Right lobe of liver (tissue), 4 donors: ENCODE results near the gene PLIN5.

ENCODE experiments used
- POLR2A ChIP-seq: fragments of 450-650 bp; IDR thresholded peaks from one replicate; pipeline ENCODE4 v1.6.1; 2017; ENCODE audit warnings: antibody characterized with exemption, mild to moderate bottlenecking
- TF ChIP-seq, protein P1 (sequence below), 4 donors: fragments of 200-600 bp in 3 of 4; fragments of 450-650 bp in 1 of 4; IDR thresholded peaks; one replicate each; pipeline versions ENCODE4 v1.5.1 to v1.8.0; 2016 to 2022; ENCODE audit warnings: antibody characterized with exemption in 4 of 4, mild to moderate bottlenecking in 2 of 4
- donor health status: DM: no; HTN: no; CAD: no.
- donor health status: DM: no; HTN: no; CAD: no.
- donor health status: DM: no; HTN: yes; CAD: no.

DNA sequence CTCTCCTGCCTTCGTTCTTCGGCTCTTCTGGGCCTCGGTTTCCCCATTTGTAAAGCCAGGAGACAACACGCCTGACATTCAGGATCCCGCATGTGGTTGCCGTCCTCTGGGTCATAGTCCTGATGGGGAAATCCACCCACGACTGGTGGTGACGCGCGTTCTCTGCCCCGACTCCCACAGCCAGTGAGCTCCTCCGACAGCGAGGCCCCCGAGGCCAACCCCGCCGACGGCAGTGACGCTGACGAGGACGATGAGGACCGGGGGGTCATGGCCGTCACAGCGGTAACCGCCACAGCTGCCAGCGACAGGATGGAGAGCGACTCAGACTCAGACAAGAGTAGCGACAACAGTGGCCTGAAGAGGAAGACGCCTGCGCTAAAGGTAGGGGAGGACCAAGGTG lies 46.5 kb downstream of the PLIN5 start:
- TF ChIP-seq, protein P1, sequence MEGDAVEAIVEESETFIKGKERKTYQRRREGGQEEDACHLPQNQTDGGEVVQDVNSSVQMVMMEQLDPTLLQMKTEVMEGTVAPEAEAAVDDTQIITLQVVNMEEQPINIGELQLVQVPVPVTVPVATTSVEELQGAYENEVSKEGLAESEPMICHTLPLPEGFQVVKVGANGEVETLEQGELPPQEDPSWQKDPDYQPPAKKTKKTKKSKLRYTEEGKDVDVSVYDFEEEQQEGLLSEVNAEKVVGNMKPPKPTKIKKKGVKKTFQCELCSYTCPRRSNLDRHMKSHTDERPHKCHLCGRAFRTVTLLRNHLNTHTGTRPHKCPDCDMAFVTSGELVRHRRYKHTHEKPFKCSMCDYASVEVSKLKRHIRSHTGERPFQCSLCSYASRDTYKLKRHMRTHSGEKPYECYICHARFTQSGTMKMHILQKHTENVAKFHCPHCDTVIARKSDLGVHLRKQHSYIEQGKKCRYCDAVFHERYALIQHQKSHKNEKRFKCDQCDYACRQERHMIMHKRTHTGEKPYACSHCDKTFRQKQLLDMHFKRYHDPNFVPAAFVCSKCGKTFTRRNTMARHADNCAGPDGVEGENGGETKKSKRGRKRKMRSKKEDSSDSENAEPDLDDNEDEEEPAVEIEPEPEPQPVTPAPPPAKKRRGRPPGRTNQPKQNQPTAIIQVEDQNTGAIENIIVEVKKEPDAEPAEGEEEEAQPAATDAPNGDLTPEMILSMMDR (IDR thresholded peaks at IDR 0.05), result no peak
- no peak for TF ChIP-seq POLR2A
